ENCODE results near the gene NIPAL1. TPM values are rescaled to one million over a fixed set of nuclear protein-coding genes. Genes with fewer than 3 reads are reported as not detected.
"Not testable (repeated sequence)": the region's sequence is repeated elsewhere in the genome, so short reads cannot be mapped to it uniquely, and the experiment has no call there.

Gene NIPAL1
- total RNA-seq (2014; rRNA removed; shearing (Covaris generic)), result 0.29 and 0.88 TPM in 2 replicates

DNA sequence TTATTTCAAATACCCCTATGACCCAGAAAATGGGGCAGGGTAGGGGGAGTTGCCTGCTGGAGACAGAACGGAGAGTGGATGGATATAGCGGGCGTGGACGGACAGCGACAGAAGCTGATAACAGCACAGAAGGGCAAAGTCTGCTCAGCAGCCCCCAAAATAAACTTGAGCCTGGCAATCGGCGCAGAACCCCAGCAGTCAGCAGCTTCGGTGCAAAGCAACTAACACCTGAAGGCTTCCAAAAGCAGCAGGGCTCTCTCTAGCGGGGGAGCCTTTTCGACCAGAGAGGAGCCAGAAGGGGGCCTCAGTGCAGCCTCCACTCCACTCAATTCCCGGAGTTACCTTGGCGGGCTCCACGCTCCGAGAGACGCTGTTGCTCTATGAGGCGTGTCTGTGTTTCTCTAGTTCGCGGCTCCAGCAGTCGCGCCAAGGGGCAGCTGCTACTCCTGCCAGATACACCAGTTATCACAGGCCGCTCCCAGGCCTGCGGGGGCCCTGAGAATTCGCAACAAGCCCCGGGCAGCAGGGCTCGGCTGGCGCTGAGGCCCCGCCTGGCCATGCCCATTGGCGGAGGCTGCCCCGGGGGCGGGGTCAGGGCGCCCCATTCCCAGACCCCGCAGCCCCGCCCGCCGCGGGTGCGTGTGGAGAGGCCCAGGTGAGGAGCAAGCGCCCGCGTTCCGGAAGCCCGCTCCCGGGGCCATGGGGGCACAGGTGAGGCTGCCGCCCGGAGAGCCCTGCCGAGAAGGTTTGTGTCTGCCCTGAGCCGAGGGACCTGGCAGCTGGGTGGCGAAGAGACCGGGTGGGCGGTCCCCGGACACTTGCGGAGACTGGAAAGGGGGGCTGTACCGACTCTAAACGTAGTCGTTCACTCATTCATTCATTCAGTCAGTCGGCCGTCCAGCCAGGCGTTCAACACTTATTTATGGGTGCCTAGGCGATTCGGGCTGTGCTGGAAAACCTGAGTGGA, at the start of gene NIPAL1, which contains the start of gene CNGA1:
Gene NIPAL1, plus strand, starts transcription at position 632 of the 967 bp plus-strand sequence. Its CDS starts 68 bp downstream, at position 700.
Gene CNGA1, minus strand, starts transcription at position 541 of the 967 bp plus-strand sequence. CDS start 63,992 bp downstream, outside the sequence.
- DNase-seq (ENCODE audit: low spot score), result peak; percentile 26

DNA sequence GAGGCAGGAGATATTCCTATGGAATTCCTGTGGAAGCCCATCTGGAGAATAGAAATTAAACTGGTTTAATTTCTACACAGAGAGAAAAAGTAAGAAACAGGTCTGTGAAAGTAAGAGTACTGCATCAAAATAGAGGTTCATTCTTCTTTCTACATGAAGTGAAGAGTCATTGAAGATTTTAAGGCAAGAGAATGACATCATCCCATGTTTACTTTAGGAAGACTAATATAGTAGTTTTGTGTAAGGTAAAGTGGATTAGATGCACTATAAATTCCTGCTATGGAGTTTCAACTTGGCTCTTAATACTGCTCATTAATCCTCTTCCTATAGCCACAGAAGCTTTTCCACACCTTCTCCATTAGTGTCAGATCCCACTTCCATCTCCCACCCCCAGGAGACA, 47.7 kb upstream of the NIPAL1 start:
- DNase-seq (ENCODE audit: low spot score), result no peak

DNA sequence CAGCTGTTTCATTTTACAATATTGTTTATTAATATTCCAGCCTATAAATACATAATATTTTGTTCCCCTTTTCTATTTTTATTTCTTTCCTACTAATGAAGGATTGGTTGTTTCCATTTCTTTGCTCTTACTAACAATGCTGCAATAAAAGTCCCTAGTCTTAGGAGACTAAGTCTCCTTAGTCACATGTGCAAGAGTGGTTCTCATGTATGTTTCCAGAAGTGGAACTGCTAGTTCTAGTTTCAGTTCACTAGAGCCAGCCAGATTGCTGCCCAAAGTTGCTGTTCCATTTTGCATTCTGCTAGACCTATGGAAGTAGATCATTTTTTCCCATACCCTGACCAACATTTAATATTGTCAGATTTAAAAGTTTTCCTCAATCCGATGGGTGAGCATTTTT, 44.4 kb upstream of the NIPAL1 start:
- DNase-seq (ENCODE audit: low spot score), result no peak

DNA sequence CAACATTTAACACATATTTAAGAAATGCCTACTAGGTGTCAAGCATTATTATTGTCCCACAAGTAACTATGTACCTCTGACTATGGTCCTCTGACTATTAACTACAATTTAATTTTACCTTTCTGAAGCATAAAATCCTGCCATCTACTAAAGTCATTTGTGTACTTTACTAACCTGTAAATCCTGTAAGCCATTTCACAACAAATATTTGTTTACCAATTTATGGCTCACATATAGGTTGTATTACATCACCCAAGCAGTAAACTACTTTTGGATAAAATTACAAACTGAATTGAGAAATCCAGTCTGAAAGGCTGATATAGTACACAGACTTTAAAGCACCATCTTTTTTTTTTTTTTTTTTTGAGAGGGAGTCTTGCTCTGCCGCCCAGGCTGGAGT, 43.9 kb upstream of the NIPAL1 start:
- DNase-seq (ENCODE audit: low spot score), result no peak

DNA sequence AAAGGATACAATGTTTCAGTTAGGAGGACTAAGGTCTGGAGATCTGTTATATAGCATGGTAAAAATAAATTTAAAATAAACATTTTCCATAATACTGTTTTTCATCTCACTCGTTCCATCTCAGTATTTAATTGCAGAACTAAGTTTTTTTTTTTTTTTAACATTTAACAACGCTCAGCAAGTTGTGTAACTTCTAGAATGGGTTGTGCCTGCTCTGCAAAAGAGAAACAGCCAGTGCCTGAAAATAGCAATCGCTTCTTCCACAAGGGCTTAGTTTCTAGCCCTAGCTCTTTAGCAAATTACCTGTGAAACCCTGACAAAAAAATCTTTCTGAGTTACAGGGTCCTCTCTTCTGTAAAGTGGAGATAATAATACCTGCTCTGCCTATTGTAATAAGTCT, 42.0 kb upstream of the NIPAL1 start:
- no peak for DNase-seq (ENCODE audit: low spot score)

DNA sequence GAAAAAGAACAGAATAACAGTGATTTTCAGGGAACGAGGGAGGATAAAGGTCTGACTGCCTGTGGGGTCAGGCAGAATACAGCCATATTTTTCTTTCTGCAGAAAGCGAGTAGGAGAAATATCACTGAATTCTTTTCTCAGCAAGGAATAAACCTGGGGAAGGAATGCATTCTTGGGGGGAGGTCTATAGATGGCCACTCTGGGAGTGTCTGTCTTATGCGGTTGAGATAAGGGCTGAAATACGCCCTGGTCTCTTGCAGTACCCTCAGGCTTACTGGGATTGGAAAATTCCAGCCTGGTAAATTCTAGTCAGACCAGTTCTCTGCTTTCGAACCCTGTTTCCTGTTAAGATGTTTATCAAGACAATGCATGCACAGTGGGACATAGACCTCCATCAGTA, 26.4 kb upstream of the NIPAL1 start:
- no peak for DNase-seq (ENCODE audit: low spot score)

DNA sequence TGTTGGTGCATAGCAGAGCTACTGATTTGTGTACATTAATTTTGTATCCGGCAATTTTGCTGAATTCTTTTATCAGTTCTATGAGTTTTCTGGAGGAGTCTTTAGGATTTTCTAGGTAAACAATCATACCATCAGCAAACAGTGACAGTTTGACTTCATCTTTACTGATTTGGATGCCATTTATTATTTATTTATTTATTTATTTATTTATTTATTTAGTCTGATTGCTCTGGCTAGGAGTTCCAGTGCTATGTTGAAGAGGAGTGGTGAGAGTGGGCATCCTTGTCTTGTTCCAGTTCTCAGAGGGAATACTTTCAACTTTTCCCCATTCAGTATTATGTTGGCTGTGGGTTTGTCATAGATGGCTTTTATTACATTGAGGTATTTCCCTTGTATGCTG, 24.1 kb upstream of the NIPAL1 start:
- not testable (repeated sequence) for DNase-seq (ENCODE audit: low spot score)

DNA sequence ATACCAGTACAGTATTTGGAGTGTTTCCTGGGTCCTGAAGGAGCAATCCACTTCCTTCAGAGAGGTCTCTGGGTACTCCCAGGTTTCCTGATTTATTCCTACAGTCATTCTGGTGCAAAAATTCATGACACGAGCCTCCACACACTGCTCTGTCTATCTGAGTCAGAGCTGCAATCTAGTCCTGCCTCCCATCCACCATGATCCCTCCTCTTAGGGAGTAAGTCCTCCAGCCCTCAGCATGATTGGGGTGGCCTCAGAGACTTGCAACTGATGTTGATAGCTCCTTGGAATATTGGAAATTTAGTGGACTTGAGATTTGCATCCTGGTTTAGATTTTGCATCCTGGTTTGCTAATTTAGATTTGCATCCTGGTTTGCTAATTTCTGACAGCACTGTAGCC, 20.6 kb upstream of the NIPAL1 start:
- DNase-seq (ENCODE audit: low spot score), result no peak

DNA sequence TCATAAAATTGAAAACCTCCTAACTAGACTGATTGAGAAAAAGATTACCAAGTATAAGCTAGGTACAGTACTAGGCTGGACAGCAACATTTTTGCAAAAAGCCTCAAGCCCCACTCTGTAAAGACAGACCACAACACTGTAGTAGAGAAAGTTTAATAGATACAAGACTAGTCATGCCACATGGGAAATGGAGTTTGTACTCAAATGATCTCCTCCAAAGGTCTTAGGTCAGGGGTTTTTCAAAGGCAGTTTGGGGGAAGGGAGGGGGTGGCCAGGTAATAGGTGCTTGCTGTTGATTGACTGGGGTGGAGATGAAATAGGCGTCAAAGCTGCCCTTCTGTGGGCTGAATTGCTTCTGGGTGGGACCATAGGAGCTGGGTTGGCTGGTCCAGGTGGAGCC, 14.3 kb upstream of the NIPAL1 start:
- no peak for DNase-seq (ENCODE audit: low spot score)

DNA sequence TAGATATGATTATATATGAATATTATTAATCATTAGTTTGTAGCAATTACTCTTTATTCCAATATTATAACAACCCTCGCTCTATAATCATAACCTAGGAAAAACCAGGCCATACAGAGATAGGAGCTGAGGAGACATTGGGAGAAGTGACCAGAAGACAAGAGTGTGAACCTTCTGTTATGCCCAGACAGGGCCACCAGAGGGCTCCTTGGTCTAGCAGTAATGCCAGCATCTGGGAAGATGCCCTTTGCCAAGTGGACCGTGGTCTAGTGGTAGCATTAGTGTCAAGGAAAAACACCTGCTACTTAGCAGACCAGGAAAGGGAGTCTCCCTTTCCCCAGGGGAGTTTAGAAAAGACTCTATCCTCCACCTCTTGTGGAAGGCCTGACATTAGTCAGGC, 13.0 kb upstream of the NIPAL1 start:
- peak; percentile 22 for DNase-seq (ENCODE audit: low spot score)

DNA sequence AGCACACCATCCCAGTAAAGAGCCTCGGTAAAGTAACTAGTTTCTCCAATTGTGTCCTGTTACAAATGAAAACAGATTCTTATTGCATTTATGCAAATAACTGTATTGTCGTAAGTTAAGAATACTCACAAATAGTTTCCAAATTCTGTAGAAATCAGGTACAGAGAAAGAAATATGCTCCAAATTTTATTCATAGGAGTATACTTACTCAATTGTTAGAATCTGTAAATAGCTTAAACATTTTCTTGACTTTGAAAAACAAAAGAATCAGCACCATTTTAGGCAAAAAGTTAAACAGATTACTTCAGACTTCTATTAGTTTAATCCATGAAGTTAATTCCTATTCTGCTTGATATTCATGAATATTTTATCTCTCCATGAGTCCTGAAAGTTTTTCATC, 10.8 kb upstream of the NIPAL1 start:
- no peak for DNase-seq (ENCODE audit: low spot score)

DNA sequence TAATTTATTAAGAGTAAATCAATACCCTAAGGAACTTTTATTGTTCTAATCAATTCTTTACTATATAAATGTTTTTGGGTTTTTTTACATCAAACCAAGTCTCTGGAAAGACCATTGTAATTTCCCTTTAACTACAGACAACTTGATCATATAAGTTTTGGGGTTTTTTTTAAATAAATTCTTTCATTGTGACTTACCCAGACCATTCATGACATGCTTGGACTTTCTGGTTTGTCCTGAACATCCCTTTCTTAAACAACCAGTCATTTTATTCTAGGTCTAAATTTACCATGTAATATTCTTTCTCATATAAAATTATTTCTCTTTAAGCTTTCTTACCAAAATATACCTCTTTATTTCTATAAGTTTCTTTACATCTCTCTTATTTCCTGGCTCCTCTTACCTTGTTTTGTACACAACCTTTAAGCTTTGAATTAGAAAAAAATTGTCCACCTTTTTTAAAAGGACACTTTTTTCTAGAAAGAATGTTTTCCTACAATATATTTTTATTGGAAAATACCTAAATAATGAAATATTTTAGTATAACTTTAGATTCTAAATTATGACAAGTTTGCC, 8.5 kb upstream of the NIPAL1 start:
- DNase-seq (ENCODE audit: low spot score), result no peak

DNA sequence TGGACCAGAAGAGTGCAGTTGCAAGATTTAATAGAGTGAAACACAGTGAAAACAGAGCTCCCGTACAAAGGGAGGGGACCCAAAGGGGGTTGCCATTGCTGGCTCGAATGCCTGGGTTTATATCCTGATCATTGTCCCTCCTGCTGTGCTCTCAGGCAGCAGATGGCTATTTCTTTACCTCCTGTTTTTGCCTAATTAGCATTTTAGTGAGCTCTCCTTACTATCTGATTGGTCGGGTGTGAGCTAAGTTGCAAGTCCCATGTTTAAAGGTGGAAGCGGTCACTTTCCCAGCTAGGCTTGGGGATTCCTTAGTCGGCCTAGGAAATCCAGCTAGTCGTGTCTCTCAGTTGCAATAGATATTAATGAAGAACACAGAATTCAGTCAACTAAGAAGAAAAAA, 5.7 kb upstream of the NIPAL1 start:
- DNase-seq (ENCODE audit: low spot score), result not testable (repeated sequence)

DNA sequence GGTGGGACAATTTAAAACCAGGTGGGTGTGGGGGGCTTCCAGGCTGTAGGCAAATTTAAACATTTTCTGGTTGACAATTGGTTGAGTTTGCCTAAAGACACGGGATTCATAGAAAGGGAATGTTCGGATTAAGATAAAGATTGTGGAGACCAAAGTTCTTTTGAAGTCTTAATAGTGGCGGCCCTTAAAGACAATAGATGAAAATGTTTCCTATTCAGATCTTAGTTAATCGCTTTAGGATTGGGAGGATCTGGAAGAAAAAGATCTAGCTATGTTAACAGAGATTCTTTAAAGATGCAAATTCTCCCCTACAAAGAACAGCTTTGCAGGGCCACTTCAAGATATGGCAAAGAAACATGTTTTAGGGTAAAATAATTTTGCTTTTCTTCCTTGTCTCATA, 4.8 kb upstream of the NIPAL1 start:
- DNase-seq (ENCODE audit: low spot score), result no peak

DNA sequence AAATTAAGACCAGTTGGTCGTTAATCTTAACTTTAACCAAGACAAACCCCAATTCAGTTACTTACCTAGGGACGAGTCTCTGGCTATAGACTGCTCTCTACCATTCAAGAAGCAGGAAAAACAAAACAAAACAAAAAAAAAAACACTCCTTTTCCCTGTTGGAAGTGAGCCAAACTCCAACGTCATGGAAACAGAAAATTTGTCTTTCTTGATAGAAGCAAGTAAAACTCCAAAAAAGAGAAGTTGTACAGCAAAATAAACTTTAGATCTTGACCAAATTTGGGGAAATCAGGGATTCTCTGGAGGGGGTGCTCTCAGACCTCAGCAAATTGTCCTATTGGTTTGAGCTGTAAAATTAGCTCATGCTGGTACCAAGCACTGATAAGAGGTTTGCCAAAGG, 3.7 kb upstream of the NIPAL1 start:
- no peak for DNase-seq (ENCODE audit: low spot score)

DNA sequence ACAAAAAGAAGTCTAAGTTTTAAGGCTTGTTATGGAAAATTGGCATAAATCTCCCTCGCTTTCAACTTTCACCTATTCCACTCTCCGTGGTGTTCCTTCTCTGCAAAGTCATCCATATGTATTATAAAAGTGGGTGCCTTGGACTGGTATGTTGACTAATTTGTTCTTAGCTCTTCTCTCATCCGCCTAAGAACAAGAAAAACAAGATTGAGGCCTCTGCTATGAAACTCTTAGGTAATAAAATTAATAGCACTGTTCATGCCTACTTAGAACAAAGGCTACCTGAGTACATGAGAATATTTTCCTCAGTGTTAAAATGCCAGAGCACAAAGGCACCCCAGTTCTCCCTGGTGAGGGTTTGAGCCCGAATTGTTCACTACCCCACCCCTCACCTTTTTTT, 1.4 kb upstream of the NIPAL1 start:
- no peak for DNase-seq (ENCODE audit: low spot score)

DNA sequence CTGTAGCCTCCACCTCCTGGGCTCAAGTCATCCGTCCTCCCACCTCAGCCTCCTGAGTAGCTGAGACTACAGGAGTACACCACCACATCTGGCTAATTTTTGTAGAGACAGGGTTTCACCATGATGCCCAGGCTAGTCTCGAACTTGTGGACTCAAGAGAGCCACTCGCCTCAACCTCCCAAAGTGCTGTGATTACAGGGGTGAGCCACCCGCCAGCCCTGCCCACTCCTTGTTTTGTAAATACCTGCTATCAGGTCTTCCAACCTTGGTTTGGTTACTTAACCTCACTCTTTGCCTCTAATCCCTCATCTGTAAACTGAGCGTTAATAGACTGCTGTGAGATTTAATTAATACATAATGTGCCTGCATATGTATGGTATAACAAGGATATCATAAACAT, 894 bp upstream of the NIPAL1 start:
- DNase-seq (ENCODE audit: low spot score), result no peak

DNA sequence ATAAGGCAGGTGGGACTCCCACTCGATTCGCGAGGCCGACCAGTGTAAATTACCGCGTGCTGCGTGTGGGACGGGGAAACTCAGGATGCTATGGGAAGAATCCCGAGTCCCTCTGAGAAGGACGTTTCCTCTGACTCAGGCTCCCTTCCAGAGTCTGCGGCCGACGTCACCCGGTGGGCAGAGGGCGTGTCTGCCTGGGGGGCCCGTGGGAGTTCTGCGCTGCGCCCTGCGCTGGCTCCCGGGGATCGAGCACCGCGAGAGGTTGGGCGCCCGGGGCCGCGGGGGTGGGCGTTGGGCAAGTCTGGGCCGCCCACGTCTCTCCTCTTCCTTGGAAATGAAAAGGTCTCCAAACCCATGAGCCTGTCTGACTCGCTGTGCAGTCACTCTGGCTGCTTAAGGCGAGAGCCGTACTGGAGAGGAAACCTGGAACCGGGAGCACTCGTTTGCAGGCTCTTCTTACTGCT, 568 bp downstream of the NIPAL1 start:
- peak; percentile 33 for DNase-seq (ENCODE audit: low spot score)

DNA sequence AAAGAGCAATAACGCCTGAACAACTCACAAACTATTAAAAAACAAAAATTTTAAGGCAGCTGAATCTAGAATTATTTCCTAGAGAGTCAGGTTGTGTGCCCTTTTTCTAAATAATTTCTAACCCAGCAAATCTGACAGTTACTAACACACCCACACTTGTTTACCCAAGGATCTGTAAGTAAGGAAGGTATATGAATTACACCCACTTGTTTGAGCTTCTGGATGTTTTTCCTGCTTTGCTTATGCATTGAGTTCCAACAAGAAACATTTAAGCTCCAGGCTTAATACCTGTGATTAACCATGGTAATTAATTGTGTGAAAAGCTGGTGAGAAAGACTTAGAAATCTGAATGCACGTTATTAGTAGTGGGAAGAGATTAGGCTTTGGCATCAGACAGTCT, 1.5 kb downstream of the NIPAL1 start:
- no peak for DNase-seq (ENCODE audit: low spot score)

DNA sequence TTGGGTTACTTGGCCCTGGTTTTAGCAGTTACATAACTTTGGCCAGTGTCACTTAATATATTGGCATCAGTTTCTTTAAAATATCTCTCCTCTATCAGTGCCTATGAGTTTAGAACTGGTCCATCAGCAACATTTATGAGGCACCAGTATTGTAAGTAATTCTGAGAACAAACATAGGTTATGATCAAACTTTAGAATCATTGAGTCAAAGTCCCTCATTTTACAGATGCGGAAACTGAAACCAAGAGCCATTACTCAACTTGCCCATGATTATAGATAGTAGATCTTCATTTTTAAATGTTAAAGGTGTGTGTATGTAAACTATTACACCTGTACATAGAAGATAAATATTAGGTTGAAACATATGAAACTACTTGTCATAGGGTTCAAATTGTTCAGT, 4.5 kb downstream of the NIPAL1 start:
- DNase-seq (ENCODE audit: low spot score), result no peak

DNA sequence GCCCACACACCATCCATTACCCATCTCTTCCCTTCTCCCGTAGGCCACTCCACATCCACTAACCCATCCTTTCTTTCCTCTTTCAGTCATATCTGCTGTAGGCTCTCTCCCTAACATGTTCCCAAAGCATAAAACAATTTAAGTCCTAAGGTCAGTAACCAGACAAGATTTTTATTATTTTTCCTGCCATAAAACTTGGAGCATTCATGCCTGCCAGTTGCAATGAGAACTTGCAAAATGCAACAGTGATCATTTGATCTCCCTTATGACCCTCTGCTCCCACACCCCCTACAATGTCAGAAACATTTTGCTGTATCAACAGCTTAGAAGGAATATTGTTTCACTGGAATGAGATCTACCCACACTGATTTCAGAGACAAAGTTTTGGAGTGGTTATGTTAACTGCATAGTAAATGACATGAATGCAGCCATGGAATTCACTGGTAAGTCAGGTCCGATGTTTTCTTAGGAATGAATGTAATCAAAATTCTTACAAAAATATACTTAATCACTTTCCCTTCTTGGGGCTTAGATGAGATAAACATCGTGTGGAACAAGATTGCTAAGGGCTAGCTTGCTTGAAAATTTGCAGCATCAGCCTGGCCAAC, 5.7 kb downstream of the NIPAL1 start:
- no peak for DNase-seq (ENCODE audit: low spot score)

DNA sequence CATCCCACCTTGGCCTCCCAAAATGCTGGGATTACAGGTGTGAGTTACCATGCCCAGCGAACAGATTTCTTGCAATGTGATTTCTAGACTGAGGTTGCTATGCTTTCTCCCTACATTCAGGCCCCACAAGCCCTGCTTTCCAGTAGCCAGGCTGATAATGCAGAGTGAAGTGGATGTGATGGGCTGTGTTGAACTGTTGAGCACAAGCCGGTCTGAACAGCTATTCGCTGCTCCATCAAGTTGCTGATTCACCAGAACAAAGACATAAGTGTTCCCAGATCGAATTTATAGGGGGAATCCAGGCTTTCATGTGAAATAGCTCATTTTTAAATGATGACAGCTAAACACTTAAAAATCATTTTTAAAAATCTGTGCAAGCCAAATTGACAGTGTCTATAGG, 8.0 kb downstream of the NIPAL1 start:
- no peak for DNase-seq (ENCODE audit: low spot score)

DNA sequence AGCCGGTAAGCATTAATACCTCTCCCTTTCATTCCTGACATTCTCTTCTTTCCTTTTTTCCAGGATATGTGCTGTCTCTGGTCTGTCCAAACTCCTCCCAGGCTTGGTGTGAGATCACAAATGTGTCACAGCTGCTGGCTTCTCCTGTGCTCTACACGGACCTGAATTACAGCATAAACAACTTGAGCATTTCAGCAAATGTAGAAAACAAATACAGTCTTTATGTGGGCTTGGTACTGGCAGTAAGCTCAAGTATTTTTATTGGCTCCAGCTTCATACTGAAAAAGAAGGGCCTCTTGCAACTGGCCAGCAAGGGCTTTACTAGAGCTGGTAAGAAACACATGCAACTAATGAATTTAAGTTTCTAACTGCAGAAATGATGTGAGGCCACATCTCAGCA, 8.4 kb downstream of the NIPAL1 start:
- no peak for DNase-seq (ENCODE audit: low spot score)

All from A172 (cell line).